ENCODE data around the gene HABP2.

Gene HABP2

GRCh38 chr10:113540845-113541548 lies 11.9 kb upstream of the HABP2 start:
- DNase-seq (ENCODE audit: low read depth), result no peak
- H3K4me3 ChIP-seq (ENCODE audit: low read depth, low read length), result no peak overlapping the region
- no peak for TF ChIP-seq POLR2A (IDR thresholded peaks at IDR 0.05; ENCODE audit: extremely low read depth, insufficient read length)
- no peak for TF ChIP-seq CTCF (IDR thresholded peaks at IDR 0.05; ENCODE audit: low read depth, low read length)
- no peak for TF ChIP-seq MYC (IDR thresholded peaks at IDR 0.05; ENCODE audit: low read depth, low read length)
- no peak for TF ChIP-seq MAX (IDR thresholded peaks at IDR 0.05; ENCODE audit: low read depth, low read length)

GRCh38 chr10:113541549-113541927 lies 11.3 kb upstream of the HABP2 start:
- DNase-seq (ENCODE audit: low read depth), result no peak
- no peak for TF ChIP-seq MAX (IDR thresholded peaks at IDR 0.05; ENCODE audit: low read depth, low read length)
- no peak for TF ChIP-seq CTCF (IDR thresholded peaks at IDR 0.05; ENCODE audit: low read depth, low read length)
- TF ChIP-seq MYC (IDR thresholded peaks at IDR 0.05; ENCODE audit: low read depth, low read length), result no peak
- TF ChIP-seq POLR2A (IDR thresholded peaks at IDR 0.05; ENCODE audit: extremely low read depth, insufficient read length), result no peak
- no peak overlapping the region for H3K4me3 ChIP-seq (ENCODE audit: low read depth, low read length)

- no peak overlapping the region for H3K4me3 ChIP-seq (ENCODE audit: low read depth, low read length)
- DNase-seq (ENCODE audit: low read depth), result no peak
- TF ChIP-seq POLR2A (IDR thresholded peaks at IDR 0.05; ENCODE audit: extremely low read depth, insufficient read length), result no peak
- TF ChIP-seq CTCF (IDR thresholded peaks at IDR 0.05; ENCODE audit: low read depth, low read length), result no peak
- TF ChIP-seq MYC (IDR thresholded peaks at IDR 0.05; ENCODE audit: low read depth, low read length), result no peak
- no peak for TF ChIP-seq MAX (IDR thresholded peaks at IDR 0.05; ENCODE audit: low read depth, low read length)
Observed at GRCh38 chr10:113543107-113543955, 9.5 kb upstream of the HABP2 start.

GRCh38 chr10:113544392-113544791 lies 8.5 kb upstream of the HABP2 start:
- no peak overlapping the region for H3K4me3 ChIP-seq (ENCODE audit: low read depth, low read length)
- DNase-seq (ENCODE audit: low read depth), result no peak
- TF ChIP-seq MYC (IDR thresholded peaks at IDR 0.05; ENCODE audit: low read depth, low read length) (no peak), MAX (IDR thresholded peaks at IDR 0.05; ENCODE audit: low read depth, low read length) (no peak), POLR2A (IDR thresholded peaks at IDR 0.05; ENCODE audit: extremely low read depth, insufficient read length) (no peak), CTCF (IDR thresholded peaks at IDR 0.05; ENCODE audit: low read depth, low read length) (no peak)

GRCh38 chr10:113547426-113547825 lies 5.4 kb upstream of the HABP2 start:
- no peak for TF ChIP-seq POLR2A (IDR thresholded peaks at IDR 0.05; ENCODE audit: extremely low read depth, insufficient read length)
- TF ChIP-seq MYC (IDR thresholded peaks at IDR 0.05; ENCODE audit: low read depth, low read length), result no peak
- no peak for TF ChIP-seq MAX (IDR thresholded peaks at IDR 0.05; ENCODE audit: low read depth, low read length)
- TF ChIP-seq CTCF (IDR thresholded peaks at IDR 0.05; ENCODE audit: low read depth, low read length), result no peak
- DNase-seq (ENCODE audit: low read depth), result no peak
- H3K4me3 ChIP-seq (ENCODE audit: low read depth, low read length), result no peak overlapping the region
